HEK293 (cell line): Measurements from ENCODE around the gene CFHR1.

ENCODE experiments used
- ZBTB26 ChIP-seq: fragments of 450-650 bp; formaldehyde crosslinking; optimal IDR thresholded peaks from 2 replicates; pipeline ENCODE3; 2016; ENCODE audit warnings: missing biosample characterization, mild to moderate bottlenecking, missing genetic modification characterization
- ZNF26 ChIP-seq: fragments of 450-650 bp; formaldehyde crosslinking; IDR thresholded peaks from 2 replicates; pipeline ENCODE4 v1.5.1; 2016; ENCODE audit warnings: missing biosample characterization, missing genetic modification characterization

- TF ChIP-seq ZNF26 (tag by site-specific recombination) (no peak), ZBTB26 (tag by site-specific recombination) (no peak)
Observed at GRCh38 chr1:196779093-196779492, 40.4 kb upstream of the CFHR1 start.
